Colonic mucosa (tissue), 4 donors: ENCODE results near the gene NINL. TPM values are rescaled to one million over a fixed set of nuclear protein-coding genes. Genes with fewer than 3 reads are reported as not detected.

Experiments used
- DNase-seq: peaks from one replicate; pipeline ENCODE4 v3.0.0-alpha.2; 2020
- H3K27ac ChIP-seq: fragments of 200-600 bp; one replicate; pipeline ENCODE4 v1.8.0; 2021
- H3K27me3 ChIP-seq: fragments of 200-600 bp; one replicate; pipeline ENCODE4 v1.8.0; 2021
- H3K36me3 ChIP-seq: fragments of 200-600 bp; one replicate; pipeline ENCODE4 v1.8.0; 2021
- H3K4me1 ChIP-seq: fragments of 200-600 bp; one replicate; pipeline ENCODE4 v1.8.0; 2021; ENCODE audit warnings: mild to moderate bottlenecking
- H3K4me3 ChIP-seq: fragments of 200-600 bp; one replicate; pipeline ENCODE4 v1.8.0; 2021
- H3K9ac ChIP-seq, 2 donors: one replicate each; pipeline ENCODE4 v1.7.0; 2013; ENCODE audit warnings: control low read depth in 2 of 2, low read depth in 2 of 2, low read length in 2 of 2
- H3K9me3 ChIP-seq: fragments of 200-600 bp; one replicate; pipeline ENCODE4 v1.8.0; 2021
- CTCF ChIP-seq: fragments of 200-600 bp; IDR thresholded peaks from one replicate; pipeline ENCODE4 v1.8.0; 2022; ENCODE audit warnings: antibody characterized with exemption, mild to moderate bottlenecking
- intact Hi-C: fragments of 100-400 bp; cut with DNase I; formaldehyde crosslinking; loops from one replicate; pipeline ENCODE4 v1.14.1; 2022
- total RNA-seq, 2 donors: library from RNA; stranded (reverse); fragmentation: NEBNext Ultra II Directional in 1 of 2; extraction: Animal tissue kit (Norgen Biotek cat#: 25700) in 1 of 2; gene quantifications; one replicate each; pipeline ENCODE4 v1.2.1, GENCODE V29; 2021
- donor health status: healthy.
- donor health status: DM: no; HTN: no; CAD: no.
- donor health status: DM: no; HTN: no; CAD: no.

The NINL gene
- total RNA-seq, 2 donors from 2014 or later, result 3.4 to 5.3 TPM

- Histone ChIP-seq H3K9me3 (no peaks in the 10 kb centered on the region), H3K27ac (no peak overlapping the region), H3K4me3 (no peak overlapping the region), H3K9ac (no peak overlapping the region), H3K36me3 (no peaks in the 10 kb centered on the region), H3K27me3 (no peaks in the 10 kb centered on the region), H3K4me1 (no peaks in the 10 kb centered on the region)
- no peak for TF ChIP-seq CTCF
- intact Hi-C loops, result no loop called here
- DNase-seq, result no peak
Observed at GRCh38 chr20:25493137-25493536, 92.2 kb downstream of the NINL start.

GRCh38 chr20:25491446-25492038, 93.8 kb downstream of the NINL start:
- Histone ChIP-seq H3K36me3 (no peaks in the 10 kb centered on the region), H3K9me3 (no peaks in the 10 kb centered on the region), H3K9ac (no peak overlapping the region), H3K27ac (no peak overlapping the region), H3K27me3 (no peaks in the 10 kb centered on the region), H3K4me1 (no peaks in the 10 kb centered on the region), H3K4me3 (no peak overlapping the region)
- DNase-seq, result no peak
- TF ChIP-seq CTCF, result no peak
- intact Hi-C loops, result no loop called here

- no peak overlapping the region for H3K4me3 ChIP-seq
- H3K27ac ChIP-seq, result no peak overlapping the region
- intact Hi-C loops, result no loop called here
- H3K4me1 ChIP-seq, result no peaks in the 10 kb centered on the region
- no peak for DNase-seq
- H3K36me3 ChIP-seq, result no peaks in the 10 kb centered on the region
- no peak for TF ChIP-seq CTCF
- H3K27me3 ChIP-seq, result no peaks in the 10 kb centered on the region
- H3K9me3 ChIP-seq, result no peaks in the 10 kb centered on the region
- H3K9ac ChIP-seq, result no peak overlapping the region
Observed at GRCh38 chr20:25490656-25491445, 94.5 kb downstream of the NINL start.

GRCh38 chr20:25489221-25489871, 96.0 kb downstream of the NINL start:
- intact Hi-C loops, result no loop called here
- Histone ChIP-seq H3K4me3 (no peak overlapping the region), H3K9me3 (no peaks in the 10 kb centered on the region), H3K27ac (no peak overlapping the region), H3K36me3 (no peaks in the 10 kb centered on the region), H3K4me1 (no peaks in the 10 kb centered on the region), H3K9ac (no peak overlapping the region), H3K27me3 (no peaks in the 10 kb centered on the region)
- DNase-seq, result no peak
- TF ChIP-seq CTCF, result no peak

GRCh38 chr20:25487975-25488374, 97.4 kb downstream of the NINL start:
- DNase-seq, result no peak
- intact Hi-C loops, result no loop called here
- H3K36me3 ChIP-seq, result no peaks in the 10 kb centered on the region
- no peaks in the 10 kb centered on the region for H3K9me3 ChIP-seq
- no peak overlapping the region for H3K4me3 ChIP-seq
- no peaks in the 10 kb centered on the region for H3K4me1 ChIP-seq
- H3K27me3 ChIP-seq, result no peaks in the 10 kb centered on the region
- no peak overlapping the region for H3K27ac ChIP-seq
- H3K9ac ChIP-seq, result no peak overlapping the region
- no peak for TF ChIP-seq CTCF
